GM10266 (cell line): ENCODE data around the gene THOC2.
"Not testable (repeated sequence)": the region's sequence is repeated elsewhere in the genome, so short reads cannot be mapped to it uniquely, and the experiment has no call there.

Experiments
- DNase-seq: peaks from one replicate; pipeline ENCODE4 v3.0.0; 2012; ENCODE audit errors: extremely low spot score
- CTCF ChIP-seq: IDR thresholded peaks from 2 replicates; pipeline ENCODE4 v1.5.1; 2012; ENCODE audit warnings: mild to moderate bottlenecking, low read depth; ENCODE audit not compliant: control insufficient read depth, insufficient read depth; ENCODE audit errors: missing control alignments

THOC2 gene

GRCh38 chrX:123740536-123740935, 7.7 kb upstream of the THOC2 start:
- no peak for TF ChIP-seq CTCF
- DNase-seq, result no peak

DNA sequence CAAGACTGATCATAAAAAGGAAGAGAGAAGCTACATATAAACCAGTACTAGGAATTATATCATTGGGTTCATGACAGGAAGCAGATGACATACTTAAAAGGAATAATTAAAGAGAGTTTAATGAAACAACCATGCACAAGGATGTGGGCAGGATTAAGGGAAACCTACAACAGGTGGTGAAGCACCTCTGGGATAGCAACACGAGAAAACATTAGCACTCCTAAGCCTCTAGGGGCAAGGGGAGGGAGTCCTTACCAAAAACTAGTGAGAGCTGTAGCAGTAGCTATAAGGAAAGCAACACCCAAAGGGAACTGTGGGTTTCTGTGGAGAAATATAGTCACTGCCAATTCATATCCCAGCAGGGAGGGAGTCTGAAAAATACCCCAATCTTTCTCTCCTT, 7.2 kb upstream of the THOC2 start:
- DNase-seq, result no peak
- TF ChIP-seq CTCF, result no peak

DNA sequence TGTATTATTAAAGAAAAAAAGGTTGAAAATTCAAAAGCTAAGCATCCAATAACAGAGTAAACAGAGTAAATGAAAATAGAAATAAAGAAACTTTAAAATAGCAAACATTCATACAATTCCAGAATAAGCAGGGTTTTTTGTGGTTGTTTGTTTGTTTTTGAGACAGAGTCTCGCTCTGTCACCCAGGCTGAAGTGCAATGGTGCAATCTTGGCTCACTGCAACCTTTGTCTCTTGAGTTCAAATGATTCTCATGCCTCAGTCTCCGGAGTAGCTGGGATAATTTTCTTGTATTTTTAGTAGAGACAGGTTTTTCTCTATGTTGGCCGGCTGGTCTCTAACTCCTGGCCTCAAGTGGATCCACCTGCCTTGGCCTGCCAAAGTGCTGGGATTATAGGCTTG, 6.6 kb upstream of the THOC2 start:
- DNase-seq, result no peak
- TF ChIP-seq CTCF, result no peak

DNA sequence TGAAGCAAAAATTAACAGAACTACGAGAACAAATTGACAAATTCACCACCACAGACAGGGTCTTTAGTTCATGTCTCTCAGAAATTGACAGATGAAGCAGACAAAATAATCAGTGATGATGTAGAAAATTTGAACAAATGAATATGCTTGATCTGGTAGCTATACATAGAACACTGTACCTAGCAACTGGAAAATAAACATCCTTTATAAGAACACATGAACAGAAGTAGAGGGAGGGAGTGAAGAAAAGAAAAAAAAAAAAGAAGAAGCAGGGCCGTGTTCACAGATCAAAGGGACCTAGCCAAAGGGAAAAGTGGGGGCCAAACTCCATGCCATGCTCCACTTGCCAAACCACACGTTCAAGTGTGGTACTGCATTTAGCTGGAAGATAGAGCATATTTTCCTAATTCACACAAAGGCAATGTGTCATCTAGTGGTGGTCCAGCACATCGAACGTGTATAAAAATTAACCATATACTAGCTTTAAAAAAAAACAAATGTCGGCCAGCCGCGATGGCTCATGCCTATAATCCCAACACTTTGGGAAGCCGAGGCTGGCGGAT, 5.6 kb upstream of the THOC2 start:
- no peak for DNase-seq
- TF ChIP-seq CTCF, result no peak

- no peak for DNase-seq
- no peak for TF ChIP-seq CTCF
These were observed 3.6 kb upstream of the THOC2 start for GRCh38 chrX:123736333-123736921.

DNA sequence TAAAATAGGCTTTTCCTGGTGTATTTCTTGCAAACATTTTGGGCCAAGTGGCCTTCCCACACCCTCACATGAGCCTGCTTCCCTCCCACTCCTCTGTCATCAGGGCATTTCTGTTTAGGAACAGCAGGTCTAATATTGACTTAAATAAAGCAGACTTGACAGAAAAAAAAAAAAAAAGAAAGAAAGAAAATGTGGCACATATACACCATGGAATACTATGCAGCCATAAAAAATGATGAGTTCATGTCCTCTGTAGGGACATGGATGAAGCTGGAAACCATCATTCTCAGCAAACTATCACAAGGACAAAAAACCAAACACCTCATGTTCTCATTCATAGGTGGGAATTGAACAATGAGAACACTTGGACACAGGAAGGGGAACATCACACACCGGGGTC, 2.3 kb upstream of the THOC2 start:
- not testable (repeated sequence) for DNase-seq

- not testable (repeated sequence) for DNase-seq
These were observed 1.2 kb upstream of the THOC2 start for GRCh38 chrX:123734079-123734478.

DNA sequence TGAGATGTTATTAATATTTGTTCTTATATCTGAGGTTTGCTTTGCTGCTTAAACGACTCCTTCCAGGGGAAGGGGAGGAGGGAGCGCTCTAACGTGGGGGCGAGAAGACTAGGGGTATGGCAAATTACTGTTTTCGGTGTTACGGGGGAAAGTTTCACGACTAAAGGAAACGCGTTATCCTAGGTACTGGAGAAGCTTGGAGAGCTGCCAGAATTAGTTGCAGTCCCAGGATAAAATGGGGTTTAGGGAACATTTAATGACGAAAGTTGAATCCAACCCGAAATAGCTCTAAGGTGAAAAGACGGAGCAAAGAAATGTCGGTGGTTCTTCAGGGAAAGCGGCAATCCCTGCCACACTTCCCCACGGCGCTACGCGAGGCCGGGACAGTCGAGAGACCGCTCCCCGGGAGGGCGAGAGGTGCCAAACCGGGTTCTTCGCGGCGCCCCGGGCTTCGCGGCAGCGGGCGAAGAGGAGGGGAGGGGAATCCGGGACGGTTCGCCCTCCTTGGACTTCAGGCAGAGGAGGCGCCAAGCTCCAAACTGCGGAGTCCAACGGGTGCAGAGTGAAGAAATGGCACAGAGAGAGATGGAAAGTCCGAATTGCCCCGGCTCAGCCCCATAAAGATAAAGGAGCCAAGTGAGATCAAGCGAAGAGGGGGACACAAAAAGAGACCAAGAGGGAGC, 724 bp downstream of the THOC2 start:
- no peak for DNase-seq
- no peak for TF ChIP-seq CTCF
